Body of pancreas (tissue), 4 donors: Measurements from ENCODE around the gene KIRREL3. TPM values are rescaled to one million over a fixed set of nuclear protein-coding genes. Genes with fewer than 3 reads are reported as not detected.

ENCODE experiments used
- ATAC-seq: fragments of 150-250 bp; one replicate; pipeline ENCODE4 v1.9.1; 2016
- DNase-seq, 4 donors: peaks; one replicate each; pipeline ENCODE4 v3.0.0-alpha.2; 2019
- H3K27ac ChIP-seq, 4 donors: fragments of 200-600 bp; sonication (generic); 1 replicate in 3 of 4; 2 replicates in 1 of 4; pipeline versions ENCODE4 v1.5.1 to v1.6.1; 2016 to 2019; ENCODE audit warnings: mild to moderate bottlenecking in 1 of 4, mixed read lengths in 1 of 4, moderate library complexity in 1 of 4
- H3K27me3 ChIP-seq, 2 donors: fragments of 200-600 bp; sonication (generic); one replicate each; pipeline ENCODE4 v1.6.0; 2016; ENCODE audit warnings: mild to moderate bottlenecking in 1 of 2
- H3K36me3 ChIP-seq, 2 donors: fragments of 200-600 bp; sonication (generic); replicated peaks in 1 of 2; 2 replicates each; pipeline ENCODE4 v1.5.1; 2016; ENCODE audit warnings: low read depth in 2 of 2; ENCODE audit not compliant: insufficient read depth in 1 of 2
- H3K4me1 ChIP-seq: fragments of 200-600 bp; sonication (generic); one replicate; pipeline ENCODE4 v1.6.0; 2016
- H3K4me3 ChIP-seq, 2 donors: fragments of 200-600 bp; sonication (generic); 1 replicate in 1 of 2; 2 replicates in 1 of 2; pipeline ENCODE4 v1.5.1; 2016 to 2019
- H3K9me3 ChIP-seq, 3 donors: fragments of 200-600 bp; sonication (generic); 1 replicate in 2 of 3; 2 replicates in 1 of 3; pipeline ENCODE4 v1.5.1; 2016
- POLR2A ChIP-seq, 3 donors: fragments of 450-650 bp; IDR thresholded peaks; one replicate each; pipeline ENCODE4 v1.6.1; 2016; ENCODE audit warnings: antibody characterized with exemption in 3 of 3, mild to moderate bottlenecking in 2 of 3
- WGBS, 2 donors: methylation state at CpG; one replicate each; pipeline ENCODE4 v1.1.5; 2017; 5-methylcytosine and 5-hydroxymethylcytosine counted together
- intact Hi-C: fragments of 100-400 bp; cut with DNase I; formaldehyde crosslinking; loops from one replicate; pipeline ENCODE4 v1.15.1; 2023
- total RNA-seq, 2 donors: library from RNA; depleted of rRNA; stranded (reverse); fragments of >200 nt; gene quantifications; one replicate each; pipeline ENCODE4 v1.1.0, GENCODE V29; 2016
- TF ChIP-seq, protein P1 (sequence below), 7 experiments: fragments of 450-650 bp in 4 of 7; fragments of 200-600 bp in 3 of 7; sonication (generic) in 3 of 7; IDR thresholded peaks; one replicate each; pipeline ENCODE4 v1.5.1; 2016 to 2019; ENCODE audit warnings: antibody characterized with exemption in 7 of 7

KIRREL3 gene
- total RNA-seq, 2 donors from 2014 or later, result 0.26 TPM; not detected in 1

DNA sequence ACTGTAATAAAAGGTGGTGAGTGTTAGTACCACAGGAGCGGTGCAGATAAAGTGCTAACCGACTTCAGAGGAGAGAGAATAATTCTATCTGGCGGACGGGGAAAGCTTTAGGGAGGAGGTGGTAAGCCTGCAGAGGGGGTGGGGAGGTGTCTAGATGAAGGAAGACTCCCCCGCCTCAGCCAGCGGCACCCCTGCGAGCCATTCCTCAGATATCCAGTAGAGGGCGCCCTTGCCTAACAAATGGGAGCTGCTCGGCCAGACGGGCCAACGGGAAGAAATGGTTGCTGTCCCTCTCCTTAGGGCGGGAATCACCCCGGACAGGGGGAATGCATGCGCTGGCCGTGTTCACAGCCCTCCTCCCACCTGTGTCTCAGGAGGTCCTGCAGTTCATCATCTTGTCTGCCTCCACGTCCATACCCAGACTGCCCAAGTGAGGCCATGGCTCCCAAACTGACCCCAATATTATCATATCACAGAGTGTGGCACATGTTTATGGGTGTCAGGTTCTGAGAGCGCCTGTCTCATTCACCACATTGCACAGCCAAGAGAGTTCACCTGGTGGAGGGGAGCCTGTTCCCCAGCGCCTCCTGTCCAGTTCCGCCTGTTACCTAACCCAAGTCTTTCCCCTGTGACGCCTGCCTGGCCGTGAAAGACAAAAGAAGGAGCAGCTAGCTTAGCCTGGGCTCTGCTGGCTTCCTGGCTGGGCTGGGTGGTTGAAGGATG is 559.6 kb downstream of the KIRREL3 start:
- Histone ChIP-seq H3K9me3 (no peaks in the 10 kb centered on the region), H3K4me1 (peaks cover 9% of the 10 kb centered on the region), H3K36me3 (no peaks in the 10 kb centered on the region), H3K4me3 (no peak overlapping the region), H3K27me3 (peaks cover 0 to 12% of the 10 kb centered on the region in 2 donors), H3K27ac (no peak overlapping the region)
- peak; percentile 85 for ATAC-seq
- intact Hi-C loops, result loop anchor here (10.0 kb wide), 1 partner anchor 564 kb away; the partner anchor contains the start of gene KIRREL3
- TF ChIP-seq, protein P1, sequence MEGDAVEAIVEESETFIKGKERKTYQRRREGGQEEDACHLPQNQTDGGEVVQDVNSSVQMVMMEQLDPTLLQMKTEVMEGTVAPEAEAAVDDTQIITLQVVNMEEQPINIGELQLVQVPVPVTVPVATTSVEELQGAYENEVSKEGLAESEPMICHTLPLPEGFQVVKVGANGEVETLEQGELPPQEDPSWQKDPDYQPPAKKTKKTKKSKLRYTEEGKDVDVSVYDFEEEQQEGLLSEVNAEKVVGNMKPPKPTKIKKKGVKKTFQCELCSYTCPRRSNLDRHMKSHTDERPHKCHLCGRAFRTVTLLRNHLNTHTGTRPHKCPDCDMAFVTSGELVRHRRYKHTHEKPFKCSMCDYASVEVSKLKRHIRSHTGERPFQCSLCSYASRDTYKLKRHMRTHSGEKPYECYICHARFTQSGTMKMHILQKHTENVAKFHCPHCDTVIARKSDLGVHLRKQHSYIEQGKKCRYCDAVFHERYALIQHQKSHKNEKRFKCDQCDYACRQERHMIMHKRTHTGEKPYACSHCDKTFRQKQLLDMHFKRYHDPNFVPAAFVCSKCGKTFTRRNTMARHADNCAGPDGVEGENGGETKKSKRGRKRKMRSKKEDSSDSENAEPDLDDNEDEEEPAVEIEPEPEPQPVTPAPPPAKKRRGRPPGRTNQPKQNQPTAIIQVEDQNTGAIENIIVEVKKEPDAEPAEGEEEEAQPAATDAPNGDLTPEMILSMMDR (IDR thresholded peaks at IDR 0.05), result peak; percentile 91 to 96 (median 95)
- no peak for TF ChIP-seq POLR2A (IDR thresholded peaks at IDR 0.05)
- 11 to 27% methylated on average over 12 to 21 of the region's 21 CpGs for WGBS, 2 donors
- DNase-seq, result peak; percentile 74 to 81 (median 80)

DNA sequence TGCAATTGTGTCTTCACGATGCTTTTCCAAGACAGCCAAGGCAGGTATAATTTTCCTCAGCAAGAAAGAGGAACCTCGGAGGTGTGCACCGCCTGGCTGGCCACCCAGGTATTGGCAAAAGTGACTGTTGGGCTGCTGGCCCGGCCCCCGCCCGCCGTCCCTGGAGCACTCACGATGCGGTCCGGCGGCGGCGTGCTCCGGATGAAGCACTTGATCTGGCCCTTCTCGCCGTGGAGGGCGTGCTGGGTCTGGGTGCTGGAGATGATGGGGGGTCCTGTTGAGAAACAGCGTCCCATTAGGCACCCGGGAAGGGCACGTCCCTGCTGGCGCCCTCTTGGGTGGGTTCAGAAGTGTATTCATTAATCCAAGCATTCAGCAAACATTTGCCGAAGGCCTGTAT is 560.3 kb downstream of the KIRREL3 start:
- Histone ChIP-seq H3K4me1 (peaks cover 9% of the 10 kb centered on the region), H3K4me3 (no peak overlapping the region), H3K9me3 (no peaks in the 10 kb centered on the region), H3K27me3 (peaks cover 0 to 12% of the 10 kb centered on the region in 2 donors), H3K27ac (no peak overlapping the region), H3K36me3 (no peaks in the 10 kb centered on the region)
- intact Hi-C loops, result loop anchor here (10.0 kb wide), 1 partner anchor 565 kb away; the partner anchor contains the start of gene KIRREL3
- 20 to 36% methylated on average over 2 to 22 of the region's 22 CpGs for WGBS, 2 donors
- ATAC-seq (no peak), DNase-seq (no peak)
- TF ChIP-seq POLR2A (IDR thresholded peaks at IDR 0.05), result no peak
- TF ChIP-seq, protein P1 (IDR thresholded peaks at IDR 0.05), result no peak

DNA sequence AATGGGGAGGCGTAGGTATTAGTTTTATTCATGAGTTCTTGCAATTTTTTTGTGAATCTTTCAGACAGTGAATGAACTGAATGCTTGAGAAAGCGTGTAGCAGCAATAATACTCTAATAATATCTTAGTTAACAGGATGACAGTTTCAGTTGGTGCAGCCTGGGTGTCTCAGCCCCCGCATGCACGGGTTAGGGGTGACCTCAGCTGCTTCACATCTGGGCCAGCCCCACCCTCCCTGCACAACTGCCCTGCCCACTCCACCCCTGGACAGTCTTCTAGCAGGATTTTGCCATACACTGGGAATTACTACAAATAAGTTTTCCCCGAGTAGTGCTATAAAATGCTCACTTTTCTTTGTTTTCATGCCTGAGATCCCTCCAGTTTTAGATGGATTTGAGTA is 561.9 kb downstream of the KIRREL3 start:
- H3K27ac ChIP-seq, result no peak overlapping the region
- no peaks in the 10 kb centered on the region for H3K9me3 ChIP-seq
- no peaks in the 10 kb centered on the region for H3K36me3 ChIP-seq
- H3K4me1 ChIP-seq, result peaks cover 9% of the 10 kb centered on the region
- DNase-seq, result no peak
- H3K27me3 ChIP-seq, result peaks cover 0 to 12% of the 10 kb centered on the region in 2 donors
- H3K4me3 ChIP-seq, result no peak overlapping the region
- 41 to 46% methylated on average over 5 of the region's 5 CpGs for WGBS, 2 donors
- TF ChIP-seq, protein P1 (IDR thresholded peaks at IDR 0.05), result no peak
- no peak for TF ChIP-seq POLR2A (IDR thresholded peaks at IDR 0.05)
- no peak for ATAC-seq
- intact Hi-C loops, result loop anchor here (5.0 to 10.0 kb wide), 2 partner anchors 39 to 906 kb away; no protein-coding TSS in a partner anchor

DNA sequence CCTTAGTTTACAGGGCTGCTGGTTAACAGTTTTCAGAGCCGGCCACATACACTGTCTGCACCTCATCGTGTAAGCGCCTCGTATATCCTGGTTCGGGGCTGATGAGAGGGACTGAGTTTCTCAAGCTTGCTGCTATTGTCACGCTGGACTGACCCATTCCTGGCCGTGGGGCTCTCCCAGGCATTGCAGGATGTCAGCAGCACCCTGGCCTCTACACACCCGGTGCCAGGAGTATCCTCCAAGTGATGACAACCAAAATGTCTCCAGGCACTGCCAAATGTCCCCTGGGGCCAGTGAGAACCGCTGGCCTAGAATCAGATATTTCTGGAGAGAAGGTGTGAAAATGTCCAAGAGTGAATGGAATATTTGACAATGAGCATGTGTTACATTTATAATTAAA is 562.3 kb downstream of the KIRREL3 start:
- no peak for TF ChIP-seq POLR2A (IDR thresholded peaks at IDR 0.05)
- TF ChIP-seq, protein P1 (IDR thresholded peaks at IDR 0.05), result no peak

More for the DNA sequence above, 562.3 kb downstream of the KIRREL3 start:
- H3K27me3 ChIP-seq, result peaks cover 0 to 12% of the 10 kb centered on the region in 2 donors
- intact Hi-C loops, result loop anchor here (5.0 to 10.0 kb wide), 2 partner anchors 39 to 907 kb away; no protein-coding TSS in a partner anchor
- H3K27ac ChIP-seq, result no peak overlapping the region
- 50 to 54% methylated on average over 3 to 9 of the region's 9 CpGs for WGBS, 2 donors
- no peaks in the 10 kb centered on the region for H3K9me3 ChIP-seq
- ATAC-seq (no peak), DNase-seq (no peak)
- peaks cover 9% of the 10 kb centered on the region for H3K4me1 ChIP-seq
- H3K4me3 ChIP-seq, result no peak overlapping the region
- H3K36me3 ChIP-seq, result no peaks in the 10 kb centered on the region
